Left forelimb (tissue), 1 donor: Measurements from ENCODE around the gene THADA.
"Not testable (repeated sequence)": the region's sequence is repeated elsewhere in the genome, so short reads cannot be mapped to it uniquely, and the experiment has no call there.

Experiments used
- DNase-seq: peaks from one replicate; pipeline ENCODE4 v3.0.0-alpha.2; 2018; ENCODE audit warnings: low spot score

Gene THADA, protein sequence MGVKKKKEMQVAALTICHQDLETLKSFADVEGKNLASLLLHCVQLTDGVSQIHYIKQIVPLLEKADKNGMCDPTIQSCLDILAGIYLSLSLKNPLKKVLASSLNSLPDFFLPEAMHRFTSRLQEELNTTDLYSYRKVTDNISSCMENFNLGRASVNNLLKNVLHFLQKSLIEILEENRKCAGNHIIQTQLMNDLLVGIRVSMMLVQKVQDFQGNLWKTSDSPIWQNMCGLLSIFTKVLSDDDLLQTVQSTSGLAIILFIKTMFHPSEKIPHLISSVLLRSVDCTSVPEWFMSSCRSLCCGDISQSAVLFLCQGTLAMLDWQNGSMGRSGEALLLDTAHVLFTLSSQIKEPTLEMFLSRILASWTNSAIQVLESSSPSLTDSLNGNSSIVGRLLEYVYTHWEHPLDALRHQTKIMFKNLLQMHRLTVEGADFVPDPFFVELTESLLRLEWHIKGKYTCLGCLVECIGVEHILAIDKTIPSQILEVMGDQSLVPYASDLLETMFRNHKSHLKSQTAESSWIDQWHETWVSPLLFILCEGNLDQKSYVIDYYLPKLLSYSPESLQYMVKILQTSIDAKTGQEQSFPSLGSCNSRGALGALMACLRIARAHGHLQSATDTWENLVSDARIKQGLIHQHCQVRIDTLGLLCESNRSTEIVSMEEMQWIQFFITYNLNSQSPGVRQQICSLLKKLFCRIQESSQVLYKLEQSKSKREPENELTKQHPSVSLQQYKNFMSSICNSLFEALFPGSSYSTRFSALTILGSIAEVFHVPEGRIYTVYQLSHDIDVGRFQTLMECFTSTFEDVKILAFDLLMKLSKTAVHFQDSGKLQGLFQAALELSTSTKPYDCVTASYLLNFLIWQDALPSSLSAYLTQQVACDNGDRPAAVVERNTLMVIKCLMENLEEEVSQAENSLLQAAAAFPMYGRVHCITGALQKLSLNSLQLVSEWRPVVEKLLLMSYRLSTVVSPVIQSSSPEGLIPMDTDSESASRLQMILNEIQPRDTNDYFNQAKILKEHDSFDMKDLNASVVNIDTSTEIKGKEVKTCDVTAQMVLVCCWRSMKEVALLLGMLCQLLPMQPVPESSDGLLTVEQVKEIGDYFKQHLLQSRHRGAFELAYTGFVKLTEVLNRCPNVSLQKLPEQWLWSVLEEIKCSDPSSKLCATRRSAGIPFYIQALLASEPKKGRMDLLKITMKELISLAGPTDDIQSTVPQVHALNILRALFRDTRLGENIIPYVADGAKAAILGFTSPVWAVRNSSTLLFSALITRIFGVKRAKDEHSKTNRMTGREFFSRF (N-terminal part only)

DNA sequence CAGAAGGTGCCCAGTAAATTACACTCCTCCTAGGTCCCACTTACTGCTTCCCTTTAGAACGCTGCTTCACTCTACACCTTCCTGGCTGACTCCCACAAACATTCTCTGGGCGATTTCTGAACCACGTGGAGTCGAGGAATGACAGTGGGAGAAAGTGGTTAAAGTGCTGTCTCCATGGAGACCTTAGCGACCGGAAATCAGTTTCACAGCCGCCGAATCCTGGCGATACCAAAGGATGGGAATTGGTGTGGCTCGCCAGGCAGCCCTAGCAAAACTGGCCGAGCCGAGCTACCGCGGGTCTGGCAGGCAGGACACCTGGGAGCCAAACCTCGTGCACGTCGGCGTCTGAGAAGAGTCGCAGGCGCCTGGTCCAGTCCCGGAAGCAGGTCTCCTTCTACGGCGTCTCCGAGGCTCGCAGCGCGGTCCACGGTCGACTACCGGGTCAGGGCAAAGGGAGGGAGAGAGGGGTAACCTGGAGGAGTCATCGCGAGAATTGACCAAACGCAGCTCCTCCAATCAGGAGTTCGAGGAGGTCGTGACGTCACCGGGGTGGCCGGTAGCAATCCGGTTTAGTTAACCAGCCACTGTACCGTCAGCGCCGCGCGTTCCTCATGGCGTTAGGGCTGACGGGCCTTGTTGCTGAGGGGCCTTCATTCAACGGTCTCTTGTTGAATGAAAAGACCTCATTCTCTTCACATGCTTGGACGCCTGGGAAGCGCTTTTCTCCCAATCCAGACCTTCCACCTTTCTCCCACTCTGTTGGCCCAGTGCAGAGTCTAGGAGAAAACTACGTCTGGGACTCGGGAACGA lies at the start of gene THADA:
Gene THADA (minus strand): TSS at position 436 of the 810 bp plus-strand sequence. CDS start 3,646 bp downstream, outside the sequence.
- DNase-seq = peak; percentile 97

DNA sequence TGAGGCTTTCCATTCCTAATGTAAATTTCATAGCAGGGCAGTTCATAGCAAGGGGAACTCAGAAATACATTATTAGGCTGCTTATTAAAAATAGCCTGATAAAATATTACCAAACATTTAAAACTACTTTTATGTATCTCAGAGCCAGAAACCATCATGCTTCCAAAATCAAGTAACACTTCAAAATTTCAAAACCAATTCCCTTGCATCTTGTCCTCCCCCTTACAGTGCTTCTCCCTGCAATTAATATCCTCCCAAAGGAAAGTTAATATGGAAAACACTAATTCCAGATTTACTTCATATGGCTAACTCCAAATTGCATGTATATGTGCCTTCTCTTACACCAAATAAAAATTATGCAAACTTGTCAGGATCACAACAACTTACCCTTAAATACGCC lies 47.8 kb upstream of the THADA start:
- DNase-seq = no peak

DNA sequence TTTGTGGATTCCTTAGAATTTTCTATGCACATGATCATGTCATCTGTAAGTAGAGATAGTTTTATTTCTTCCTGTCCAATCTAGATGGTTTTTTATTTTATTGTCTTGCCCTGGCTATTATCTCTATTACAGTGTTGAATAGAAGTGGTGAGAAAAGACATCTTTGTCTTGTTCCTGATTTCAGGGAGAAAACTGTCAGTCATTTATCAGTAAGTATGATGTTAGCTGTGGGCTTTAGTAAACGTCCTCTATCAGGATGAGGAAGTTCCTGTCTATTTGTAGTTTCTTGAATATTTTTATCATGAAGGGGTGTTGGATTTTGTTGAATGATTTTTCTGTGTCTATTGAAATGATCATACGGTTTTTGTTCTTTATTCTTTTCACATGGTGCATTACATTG lies 46.5 kb upstream of the THADA start:
- no peak for DNase-seq

DNA sequence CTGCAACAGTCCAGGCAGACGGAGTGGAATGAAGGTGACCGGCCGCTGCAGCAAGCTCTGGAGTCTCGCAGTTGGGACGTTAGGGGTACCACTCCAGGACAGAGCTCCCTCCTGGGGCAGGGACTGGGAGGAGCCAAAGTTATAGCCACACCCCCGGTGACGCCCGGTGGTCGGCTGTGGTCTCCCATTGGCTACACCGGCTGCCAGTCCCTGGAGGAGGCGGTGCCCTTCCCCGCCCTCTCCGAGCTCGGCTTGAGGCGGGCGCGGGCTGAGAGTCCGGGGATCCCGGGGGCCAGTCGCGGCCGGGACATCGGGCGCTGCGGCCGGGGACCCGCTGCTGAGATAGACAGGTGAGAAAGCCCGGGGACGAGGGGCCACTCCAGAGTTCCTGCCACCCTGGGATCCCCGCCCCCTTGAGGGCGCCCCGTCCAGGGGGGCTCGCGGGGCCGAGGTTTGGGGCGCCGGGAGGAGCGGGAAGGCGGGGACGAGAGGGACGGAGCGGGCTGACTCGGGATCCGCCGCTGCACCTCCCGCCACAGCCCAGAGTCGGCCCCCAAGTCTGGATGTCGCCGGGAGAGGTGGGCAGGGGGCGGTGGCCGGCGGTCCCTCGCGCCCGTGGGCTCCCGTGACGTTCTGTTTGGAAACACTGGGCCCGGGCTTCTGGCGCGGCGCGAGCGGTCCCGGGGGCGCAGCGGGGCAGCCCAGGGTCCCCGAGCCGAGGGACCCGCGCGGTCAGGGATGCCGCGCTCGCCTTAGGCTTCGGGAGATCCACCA lies 41.4 kb upstream of the THADA start, which contains the start of gene PLEKHH2:
Gene PLEKHH2 (plus strand): TSS at position 231 of the 774 bp plus-strand sequence. CDS start 7,414 bp downstream, outside the sequence.
- DNase-seq = peak; percentile 95

DNA sequence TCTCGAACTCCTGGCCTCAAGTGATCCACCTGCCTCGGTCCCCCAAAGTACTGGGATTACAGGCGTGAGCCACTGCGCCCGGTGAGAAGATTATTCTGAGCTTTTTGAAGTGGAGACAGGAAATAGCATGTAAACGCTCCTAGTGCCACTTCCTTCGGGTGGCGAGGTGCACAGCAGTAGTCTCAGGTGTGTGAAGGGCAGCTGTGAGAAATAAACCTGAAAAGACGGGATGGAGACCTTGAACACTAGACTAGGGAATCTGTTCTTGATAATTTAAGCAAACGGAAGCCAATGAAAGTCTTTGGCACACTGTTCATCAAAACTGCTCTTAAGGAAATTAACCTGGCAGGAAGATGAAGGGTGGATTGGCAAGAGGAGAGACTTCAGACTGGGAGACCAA lies 40.8 kb upstream of the THADA start:
- no peak for DNase-seq

DNA sequence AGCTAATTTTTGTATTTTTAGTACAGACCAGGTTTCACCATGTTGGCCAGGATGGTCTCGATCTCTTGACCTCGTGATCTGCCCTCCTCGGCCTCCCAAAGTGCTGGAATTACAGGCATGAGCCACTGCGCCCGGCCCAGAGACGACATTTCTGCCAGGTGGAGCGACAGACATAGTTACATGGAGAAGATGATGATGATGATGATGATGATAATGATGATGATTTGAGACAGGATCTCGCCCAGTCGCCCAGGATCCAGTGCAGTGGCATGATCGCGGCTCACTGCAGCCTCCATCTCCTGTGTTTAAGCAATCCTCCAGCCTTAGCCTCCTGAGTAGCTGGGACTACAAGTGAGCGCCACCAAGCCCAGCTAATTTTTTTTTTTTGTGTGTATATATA lies 40.3 kb upstream of the THADA start:
- not testable (repeated sequence) for DNase-seq

DNA sequence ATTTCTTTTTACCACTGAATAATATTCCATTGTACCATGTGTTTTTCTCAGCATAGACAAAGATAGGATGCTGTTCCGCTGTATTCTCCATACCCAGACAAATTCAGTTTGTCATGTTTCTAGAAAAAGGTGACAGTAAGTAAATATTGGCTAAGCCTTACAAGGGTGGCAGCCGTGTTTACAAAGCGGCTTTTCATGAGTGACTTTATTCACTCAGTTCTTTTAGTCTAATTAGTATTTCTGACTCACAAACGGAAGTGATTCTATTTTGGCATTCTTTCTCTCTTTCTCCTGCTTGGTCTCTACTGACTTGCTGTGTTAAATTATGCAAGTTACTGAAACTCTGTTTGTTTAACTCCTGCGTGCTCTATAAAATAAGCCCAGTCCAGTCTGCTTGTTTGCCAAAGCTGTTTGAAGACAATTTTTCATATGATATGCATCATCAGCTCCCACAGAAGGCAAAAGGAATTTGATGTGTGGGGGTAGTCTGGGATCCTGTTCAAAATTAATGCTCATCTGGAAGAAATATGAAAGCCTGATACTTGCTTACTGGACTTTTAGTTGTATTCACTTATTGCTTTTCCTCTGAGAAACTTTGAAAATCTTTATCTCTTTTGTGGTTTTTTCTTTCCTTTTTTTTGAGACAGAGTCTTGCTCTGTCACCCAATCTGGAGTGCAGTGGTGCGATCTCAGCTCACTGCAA lies 38.9 kb upstream of the THADA start:
- DNase-seq = no peak

DNA sequence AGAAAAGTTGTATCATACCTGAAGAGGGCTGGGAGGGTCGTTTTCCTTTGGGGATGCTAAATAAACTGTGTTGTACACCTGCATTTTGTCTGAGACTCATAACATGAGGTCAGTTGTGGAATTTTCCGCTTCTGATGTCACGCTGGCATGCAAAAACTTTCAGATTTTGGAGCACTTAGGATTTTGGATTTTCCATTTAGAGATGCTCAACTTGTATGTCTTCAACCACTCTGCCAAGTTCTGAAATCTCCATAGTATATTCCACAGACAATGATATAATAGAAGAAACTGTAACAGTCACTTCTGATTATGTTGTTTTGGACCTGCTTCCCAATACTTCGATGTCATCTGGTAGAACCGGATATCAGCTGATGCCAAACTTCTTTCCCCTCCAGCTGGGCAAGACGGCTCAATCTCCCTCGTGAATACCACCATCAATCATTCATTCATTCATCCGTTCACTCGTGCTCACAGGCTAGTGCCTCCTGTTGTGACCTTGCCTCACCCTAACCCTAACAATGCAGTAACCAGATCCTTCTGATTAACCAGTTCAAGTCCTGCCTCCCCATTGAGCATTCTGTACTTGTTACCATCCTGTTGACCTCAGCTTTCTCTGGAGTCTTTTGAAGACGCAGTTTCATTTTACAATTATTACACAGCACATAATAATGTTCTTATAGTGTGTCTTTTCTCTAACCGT lies 35.9 kb upstream of the THADA start:
- DNase-seq = no peak

DNA sequence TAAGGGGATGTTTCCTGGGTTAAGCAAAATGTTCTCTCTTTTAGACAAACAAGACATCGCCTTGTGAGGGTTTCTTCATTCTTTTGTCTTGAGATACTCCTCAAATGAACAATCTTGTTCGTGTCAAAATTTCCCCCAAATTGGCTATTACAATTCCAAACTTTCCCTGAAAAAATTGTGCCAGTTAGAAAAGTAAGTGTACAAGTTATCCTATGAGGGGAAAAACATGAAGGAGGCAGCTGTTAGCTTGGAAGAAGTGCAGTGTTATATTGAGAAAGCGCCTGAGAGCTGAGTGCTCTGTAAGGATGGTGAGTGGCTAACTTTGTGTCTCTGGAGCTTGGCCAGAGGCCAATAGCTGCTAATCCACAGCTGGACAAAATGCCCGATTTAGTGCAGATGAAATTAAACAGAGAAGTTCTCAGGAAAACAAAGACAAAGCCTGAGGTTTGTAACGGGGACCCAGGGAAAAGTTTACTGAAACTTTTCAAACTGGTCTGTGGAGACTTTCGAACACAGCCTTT lies 27.2 kb upstream of the THADA start:
- DNase-seq = no peak

DNA sequence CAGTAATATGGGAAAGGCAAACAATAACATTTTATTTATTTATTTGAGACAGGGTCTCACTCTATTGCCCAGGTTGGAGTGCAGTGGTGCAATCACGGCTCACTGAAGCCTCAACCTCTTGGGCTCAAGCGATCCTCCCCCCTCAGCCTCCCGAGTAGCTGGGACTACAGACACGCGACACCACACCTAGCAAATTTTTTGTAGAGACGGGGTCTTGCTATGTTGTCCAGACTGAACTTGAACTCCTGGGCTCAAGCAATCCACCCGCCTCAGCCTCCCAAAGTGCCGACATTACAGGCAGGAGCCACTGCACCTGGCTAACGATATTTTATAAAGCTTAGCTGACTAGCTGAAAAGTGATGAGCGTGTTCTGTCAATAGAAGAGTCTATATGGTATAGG lies 23.7 kb upstream of the THADA start:
- DNase-seq = no peak

DNA sequence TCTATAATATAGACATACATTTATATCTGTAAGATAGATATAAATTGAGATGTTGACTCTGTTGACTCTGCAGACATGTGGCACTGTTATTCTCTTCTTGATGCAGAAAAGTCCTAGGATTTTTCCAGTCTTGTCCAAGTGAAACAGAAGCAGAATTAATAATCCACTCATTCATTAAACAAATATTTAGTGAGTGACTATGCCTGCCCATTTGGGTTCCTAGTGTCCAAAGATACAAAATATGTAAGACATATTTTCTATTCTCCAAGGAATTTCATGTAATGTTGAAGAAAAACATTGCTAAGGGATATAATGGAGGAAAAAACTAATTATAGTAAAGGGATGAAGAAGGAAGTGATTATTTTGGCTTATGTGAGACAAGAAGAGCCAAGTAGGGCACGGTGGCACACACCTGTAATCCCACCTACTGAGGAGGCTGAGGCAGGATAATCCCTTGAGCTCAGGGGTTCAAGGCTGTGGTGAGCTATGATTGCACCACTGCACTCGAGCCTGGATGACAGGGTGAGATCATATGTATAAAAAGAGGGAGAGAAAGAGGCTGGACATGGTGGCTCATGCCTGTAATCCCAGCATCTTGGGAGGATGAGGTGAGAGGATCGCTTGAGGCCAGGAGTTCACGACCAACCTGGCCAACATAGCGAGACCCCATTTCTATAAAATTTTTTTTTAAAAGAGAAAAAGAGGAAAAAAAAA lies 21.3 kb upstream of the THADA start:
- no peak for DNase-seq

DNA sequence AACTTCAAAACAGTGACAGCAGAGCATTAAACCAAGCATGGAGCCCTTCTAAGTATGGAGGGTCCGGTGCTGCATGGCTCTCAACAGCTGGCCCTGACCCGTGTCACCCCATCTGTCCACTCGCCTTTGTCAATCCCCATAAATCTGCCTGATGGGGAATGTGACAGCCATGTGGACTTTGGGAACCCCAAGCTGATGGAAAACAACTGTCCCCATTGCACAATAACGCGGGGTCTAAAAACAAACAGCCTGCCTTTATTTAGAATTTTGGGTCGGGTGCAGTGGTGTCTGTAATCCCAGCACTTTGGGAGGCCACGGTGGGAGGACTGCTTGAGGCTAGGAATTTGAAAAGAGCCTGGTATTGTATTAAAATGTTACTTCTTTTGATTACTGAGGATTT lies 17.1 kb upstream of the THADA start:
- DNase-seq = no peak

DNA sequence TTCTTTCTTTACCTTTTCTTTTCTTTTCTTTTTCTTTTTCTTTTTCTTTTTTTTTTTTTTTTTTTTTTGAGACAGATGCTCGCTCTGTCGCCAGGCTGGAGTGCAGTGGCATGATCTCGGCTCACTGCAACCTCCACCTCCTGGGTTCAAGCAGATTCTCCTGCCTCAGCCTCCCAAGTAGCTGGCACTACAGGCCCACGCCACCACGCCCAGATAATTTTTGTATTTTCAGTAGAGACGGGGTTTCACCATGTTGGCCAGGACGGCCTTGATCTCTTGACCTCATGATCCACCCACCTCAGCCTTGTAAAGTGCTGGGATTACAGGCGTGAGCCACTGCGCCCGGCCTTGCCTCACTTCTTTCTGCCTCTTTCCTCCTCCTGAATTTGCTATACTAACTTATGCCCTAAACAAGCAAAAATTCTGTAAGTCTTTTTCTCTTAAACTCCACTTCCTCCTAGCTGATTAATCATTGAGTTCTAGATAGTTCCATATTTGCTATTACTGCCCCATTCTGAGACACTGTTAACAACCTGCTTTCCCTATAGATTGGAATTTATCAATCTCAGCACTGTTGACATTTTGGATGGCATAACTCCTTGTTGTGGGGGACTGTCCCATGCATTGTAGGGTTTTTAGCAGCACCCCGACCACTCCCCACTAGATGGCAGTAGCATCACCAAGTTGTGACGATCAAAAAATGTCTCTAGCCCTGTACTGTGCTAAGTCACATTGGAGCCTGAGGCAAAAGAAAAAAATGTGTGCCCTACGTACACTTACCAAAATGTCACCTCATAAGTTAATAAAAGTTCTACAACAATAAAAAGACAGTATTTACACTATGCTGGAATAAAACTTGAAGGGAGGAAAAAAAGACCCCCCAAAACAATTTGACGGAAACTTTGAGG lies 16.4 kb upstream of the THADA start:
- peak; percentile 81 for DNase-seq

DNA sequence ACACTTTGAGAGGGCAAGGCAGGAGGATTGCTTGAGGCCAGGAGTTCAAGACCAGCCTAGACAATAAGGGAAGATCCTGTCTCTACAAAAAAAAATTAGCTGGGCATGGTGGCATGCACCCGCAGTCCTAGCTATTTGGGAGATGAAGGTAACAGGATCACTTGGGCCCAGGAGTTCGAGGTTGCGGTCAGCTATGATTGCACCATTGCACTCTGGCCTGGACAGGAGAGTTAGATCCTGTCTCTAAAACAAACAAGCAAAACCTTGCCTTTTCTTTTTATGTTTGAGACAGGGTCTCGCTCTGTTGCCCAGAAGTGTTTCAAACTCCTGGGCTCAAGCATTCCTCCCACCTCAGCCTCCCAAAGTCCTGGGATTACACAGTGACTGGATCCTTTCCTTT lies 14.5 kb upstream of the THADA start:
- DNase-seq = no peak

DNA sequence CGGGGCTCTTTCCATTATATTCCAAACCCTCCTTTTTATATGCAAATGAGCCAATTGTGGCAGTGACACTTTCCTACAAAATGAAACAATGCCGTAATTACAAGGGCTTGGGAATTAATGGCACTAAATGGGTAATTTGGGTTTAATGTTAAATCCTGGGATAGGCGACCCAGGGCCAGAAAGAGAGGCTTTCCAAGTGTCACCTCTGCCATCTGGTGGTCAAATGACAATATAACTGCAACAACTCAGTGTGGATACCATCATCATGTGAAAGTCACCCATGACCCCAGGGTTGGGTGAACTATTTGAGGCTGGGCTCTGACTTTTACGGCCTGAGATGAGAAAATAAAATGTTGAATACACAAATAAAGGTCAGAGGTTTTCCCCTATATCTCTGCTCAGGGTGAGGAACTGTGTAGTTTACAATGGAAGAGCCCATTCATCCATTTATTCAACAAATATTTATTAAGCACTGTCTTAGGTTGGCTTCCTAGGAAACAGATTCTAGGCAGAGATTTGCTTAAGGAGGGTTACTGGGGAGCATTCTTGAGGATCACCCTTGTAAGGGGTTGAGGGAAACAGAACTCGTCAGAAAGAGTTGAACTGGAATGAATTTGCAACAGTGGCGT lies 13.6 kb upstream of the THADA start:
- DNase-seq = no peak

DNA sequence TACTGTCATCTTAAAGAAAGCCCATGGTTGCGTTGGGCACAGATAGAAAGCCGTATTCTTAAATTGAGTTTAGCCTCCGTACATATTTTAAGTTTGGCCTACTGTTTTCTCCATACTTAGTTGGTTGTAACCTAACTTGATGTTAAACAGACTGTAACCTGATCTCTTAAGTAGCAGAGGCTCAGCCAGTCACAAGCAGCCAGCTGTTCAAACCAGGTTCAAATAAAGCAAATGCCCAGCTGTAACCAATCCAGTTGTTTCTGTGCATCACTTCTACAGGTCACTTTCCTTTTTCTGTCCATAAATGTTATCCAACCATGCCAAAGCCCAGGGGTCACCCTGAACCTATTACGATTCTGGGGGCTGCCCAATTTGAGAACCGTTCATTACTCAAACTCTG lies 10.0 kb upstream of the THADA start:
- no peak for DNase-seq
